Large intestine (tissue), 3 donors: ENCODE data around the gene OAT. TPM values are rescaled to one million over a fixed set of nuclear protein-coding genes. Genes with fewer than 3 reads are reported as not detected.

ENCODE experiments used
- DNase-seq, 2 donors: peaks; one replicate each; pipeline versions ENCODE4 v3.0.0 to v3.0.0-alpha.2; 2013
- H3K27ac ChIP-seq: one replicate; pipeline ENCODE4 v1.5.1; 2013; ENCODE audit warnings: low read length
- H3K27me3 ChIP-seq: 2 replicates; pipeline ENCODE4 v1.6.1; 2013; ENCODE audit warnings: low read length; ENCODE audit not compliant: control insufficient read depth, insufficient read depth
- H3K36me3 ChIP-seq: 2 replicates; pipeline ENCODE4 v1.6.1; 2013; ENCODE audit warnings: low read length; ENCODE audit not compliant: control insufficient read depth, insufficient read depth
- H3K4me1 ChIP-seq: one replicate; pipeline ENCODE4 v1.6.1; 2013; ENCODE audit warnings: low read length; ENCODE audit not compliant: control insufficient read depth, insufficient read depth
- H3K4me3 ChIP-seq: one replicate; pipeline ENCODE4 v1.5.1; 2013; ENCODE audit warnings: low read length
- H3K9me3 ChIP-seq: one replicate; pipeline ENCODE4 v1.6.1; 2013; ENCODE audit warnings: mild to moderate bottlenecking, low read depth, low read length, moderate library complexity; ENCODE audit not compliant: control insufficient read depth
- WGBS: methylation state at CpG from one replicate; pipeline ENCODE4 v1.1.5; 2013; ENCODE audit warnings: low lambda C conversion rate; ENCODE audit not compliant: insufficient coverage; 5-methylcytosine and 5-hydroxymethylcytosine counted together
- polyA plus RNA-seq: library from polyadenylated mRNA; unstranded; fragments of 120-200 nt; gene quantifications from one replicate; pipeline ENCODE4 v1.2.1, GENCODE V29; 2013

Gene OAT
- polyA plus RNA-seq, 1 donor: 1,580 TPM

DNA sequence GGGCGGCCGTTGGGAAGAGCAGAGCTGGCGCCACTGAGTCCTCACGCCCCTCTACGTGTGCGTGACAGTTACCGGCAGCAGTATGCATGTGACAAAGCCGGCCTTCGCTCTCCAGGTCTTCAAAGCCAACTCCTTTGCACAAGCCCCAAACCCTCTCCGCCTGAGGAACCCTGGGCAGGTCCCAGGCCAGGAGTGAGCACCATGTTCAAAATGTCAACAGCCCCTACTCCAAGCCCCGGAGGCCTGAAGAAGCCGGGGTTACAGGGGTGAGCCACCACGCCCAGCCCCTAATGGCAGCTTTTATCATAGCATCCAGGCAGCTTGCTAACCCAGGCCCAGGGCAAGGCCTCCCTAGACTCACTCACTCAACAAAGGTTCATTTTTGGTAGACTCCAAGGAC is 70.8 kb downstream of the OAT start:
- Histone ChIP-seq H3K27ac (no peak overlapping the region), H3K4me1 (no peaks in the 10 kb centered on the region), H3K36me3 (no peaks in the 10 kb centered on the region), H3K27me3 (no peaks in the 10 kb centered on the region), H3K9me3 (no peaks in the 10 kb centered on the region), H3K4me3 (no peak overlapping the region)
- DNase-seq: no peak
- WGBS: no CpG with 5 or more reads among the region's 13 CpGs

Other genes with a start within 250 kb of the OAT start
- 7.7 TPM for gene NKX1-2, start 31.1 kb upstream of the OAT start, polyA plus RNA-seq
- 40.7 TPM for gene LHPP, start 42.9 kb upstream of the OAT start, polyA plus RNA-seq